ENCODE data around the gene LRP1-AS. TPM values are rescaled to one million over a fixed set of nuclear protein-coding genes. Genes with fewer than 3 reads are reported as not detected.

The LRP1-AS gene
- total RNA-seq, 1 experiment from 2014 or later: not detected

DNA sequence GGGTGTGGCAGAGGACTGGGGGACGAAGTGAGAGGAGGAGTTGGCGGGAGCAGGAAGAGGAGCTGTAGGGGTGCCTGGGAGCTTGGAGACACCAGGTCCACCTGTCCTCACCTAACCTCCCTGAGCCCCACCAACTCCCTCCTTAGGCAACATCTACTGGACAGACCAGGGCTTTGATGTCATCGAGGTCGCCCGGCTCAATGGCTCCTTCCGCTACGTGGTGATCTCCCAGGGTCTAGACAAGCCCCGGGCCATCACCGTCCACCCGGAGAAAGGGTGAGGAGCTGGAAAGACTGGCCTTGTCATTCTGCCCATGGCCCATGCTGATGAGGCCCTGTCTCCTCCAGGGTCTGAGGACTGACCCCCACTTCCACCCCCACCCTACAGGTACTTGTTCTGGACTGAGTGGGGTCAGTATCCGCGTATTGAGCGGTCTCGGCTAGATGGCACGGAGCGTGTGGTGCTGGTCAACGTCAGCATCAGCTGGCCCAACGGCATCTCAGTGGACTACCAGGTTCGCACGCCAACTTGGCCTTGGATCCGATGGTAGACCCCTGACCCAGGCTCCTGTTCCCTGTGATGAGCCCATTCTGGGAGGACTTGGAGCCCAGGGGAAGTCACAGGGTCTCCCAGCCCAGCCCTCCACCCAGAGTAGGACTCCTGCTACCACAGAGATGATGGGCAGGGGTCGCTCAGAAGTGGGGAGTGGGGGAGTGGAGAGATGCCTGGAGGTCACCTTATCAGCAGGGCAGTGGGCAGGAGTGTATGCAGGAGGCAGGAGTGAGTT is 36.7 kb upstream of the LRP1-AS start:
- TF ChIP-seq EZH2 (IDR thresholded peaks at IDR 0.05; ENCODE audit: low read length, unreplicated experiment) (no peak), EZH2phosphoT487 (IDR thresholded peaks at IDR 0.05; ENCODE audit: borderline replicate concordance, low read length) (no peak)
- TF ChIP-seq, protein P1, sequence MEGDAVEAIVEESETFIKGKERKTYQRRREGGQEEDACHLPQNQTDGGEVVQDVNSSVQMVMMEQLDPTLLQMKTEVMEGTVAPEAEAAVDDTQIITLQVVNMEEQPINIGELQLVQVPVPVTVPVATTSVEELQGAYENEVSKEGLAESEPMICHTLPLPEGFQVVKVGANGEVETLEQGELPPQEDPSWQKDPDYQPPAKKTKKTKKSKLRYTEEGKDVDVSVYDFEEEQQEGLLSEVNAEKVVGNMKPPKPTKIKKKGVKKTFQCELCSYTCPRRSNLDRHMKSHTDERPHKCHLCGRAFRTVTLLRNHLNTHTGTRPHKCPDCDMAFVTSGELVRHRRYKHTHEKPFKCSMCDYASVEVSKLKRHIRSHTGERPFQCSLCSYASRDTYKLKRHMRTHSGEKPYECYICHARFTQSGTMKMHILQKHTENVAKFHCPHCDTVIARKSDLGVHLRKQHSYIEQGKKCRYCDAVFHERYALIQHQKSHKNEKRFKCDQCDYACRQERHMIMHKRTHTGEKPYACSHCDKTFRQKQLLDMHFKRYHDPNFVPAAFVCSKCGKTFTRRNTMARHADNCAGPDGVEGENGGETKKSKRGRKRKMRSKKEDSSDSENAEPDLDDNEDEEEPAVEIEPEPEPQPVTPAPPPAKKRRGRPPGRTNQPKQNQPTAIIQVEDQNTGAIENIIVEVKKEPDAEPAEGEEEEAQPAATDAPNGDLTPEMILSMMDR (conservative IDR thresholded peaks at IDR 0.05; ENCODE audit: low read depth, low read length): no peak
- no peak overlapping the region for H3K27ac ChIP-seq (ENCODE audit: low read length)
- H3K9ac ChIP-seq (ENCODE audit: low read length): no peak overlapping the region
- H3K4me3 ChIP-seq (ENCODE audit: low read length): no peak overlapping the region
- H3K4me1 ChIP-seq (ENCODE audit: insufficient read depth, low read length): peaks cover 9% of the 10 kb centered on the region; the same call in 1 of the 2 replicates
- H4K20me1 ChIP-seq (ENCODE audit: low read length): no peaks in the 10 kb centered on the region
- no peaks in the 10 kb centered on the region for H3K9me2 ChIP-seq (replicated peaks; ENCODE audit: low read length)
- H3K4me2 ChIP-seq (ENCODE audit: low read length): no peak overlapping the region
- H2AFZ ChIP-seq (ENCODE audit: low read length): no peak overlapping the region
- H3K9me3 ChIP-seq (ENCODE audit: low read length): no peaks in the 10 kb centered on the region
- BruUV-seq (replicated peaks): no TSS peak
- CTCF ChIA-PET: no interaction called here
- no peaks in the 10 kb centered on the region for H3K27me3 ChIP-seq (ENCODE audit: low read length)
- H3K36me3 ChIP-seq (ENCODE audit: low read depth, low read length): peaks cover 6% of the 10 kb centered on the region; the same call in 1 of the 2 replicates
- POLR2A ChIA-PET (ENCODE audit: unreplicated experiment): no interaction called here
- ATAC-seq (no peak), DNase-seq (no peak)
- no peaks in the 10 kb centered on the region for H3F3A ChIP-seq (ENCODE audit: low read length, unreplicated experiment)
- H3K79me2 ChIP-seq (ENCODE audit: low read length): no peaks in the 10 kb centered on the region
- intact Hi-C loops (cut with micrococcal nuclease): loop anchor here (1.0 to 5.0 kb wide), 2 partner anchors 60 to 117 kb away; no protein-coding TSS in a partner anchor

DNA sequence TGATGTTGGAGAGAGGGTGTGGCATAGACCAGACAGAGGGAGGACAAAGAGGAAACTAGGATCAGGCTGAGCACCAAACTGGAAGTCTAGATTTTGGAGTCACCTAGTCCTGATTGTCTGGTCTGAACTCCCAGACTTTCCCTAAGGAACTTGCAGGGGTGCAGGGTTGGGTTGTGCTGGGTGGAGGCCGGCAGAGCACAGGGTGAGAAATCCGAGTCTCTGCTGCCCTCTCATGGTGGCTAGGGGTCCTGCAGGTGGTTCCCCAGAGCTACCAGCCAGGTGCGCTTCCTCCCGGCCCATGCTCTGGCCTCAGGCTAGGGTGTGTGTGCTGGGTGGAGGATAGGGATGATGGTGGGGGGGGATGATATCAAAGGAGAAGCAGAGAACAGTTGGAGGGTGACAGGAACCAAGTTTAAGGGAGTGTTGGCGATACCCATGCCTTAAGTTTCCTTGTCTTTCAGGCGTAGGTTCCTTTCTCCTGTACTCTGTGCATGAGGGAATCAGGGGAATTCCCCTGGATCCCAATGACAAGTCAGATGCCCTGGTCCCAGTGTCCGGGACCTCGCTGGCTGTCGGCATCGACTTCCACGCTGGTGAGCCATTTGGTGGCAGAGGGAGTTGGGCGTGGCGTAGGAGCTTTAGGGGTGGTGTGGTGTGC is 35.6 kb upstream of the LRP1-AS start:
- Histone ChIP-seq H3K9ac (ENCODE audit: low read length) (no peak overlapping the region), H3K4me1 (ENCODE audit: insufficient read depth, low read length) (peaks cover 9% of the 10 kb centered on the region; the same call in 1 of the 2 replicates), H3F3A (ENCODE audit: low read length, unreplicated experiment) (no peaks in the 10 kb centered on the region), H3K4me3 (ENCODE audit: low read length) (no peak overlapping the region), H3K9me3 (ENCODE audit: low read length) (no peaks in the 10 kb centered on the region), H3K27me3 (ENCODE audit: low read length) (no peaks in the 10 kb centered on the region), H3K27ac (ENCODE audit: low read length) (no peak overlapping the region), H4K20me1 (ENCODE audit: low read length) (no peaks in the 10 kb centered on the region), H2AFZ (ENCODE audit: low read length) (0 out of 2 replicates have a peak overlapping the region, but pooled peaks have one; percentile 52), H3K79me2 (ENCODE audit: low read length) (no peaks in the 10 kb centered on the region), H3K4me2 (ENCODE audit: low read length) (no peak overlapping the region), H3K9me2 (replicated peaks; ENCODE audit: low read length) (no peaks in the 10 kb centered on the region), H3K36me3 (ENCODE audit: low read depth, low read length) (peaks cover 6% of the 10 kb centered on the region; the same call in 1 of the 2 replicates)
- no TSS peak for BruUV-seq (replicated peaks)
- POLR2A ChIA-PET (ENCODE audit: unreplicated experiment): no interaction called here
- ATAC-seq (peak; percentile 99), DNase-seq (peak; percentile 92)
- CTCF ChIA-PET: interaction anchor here (0.5 to 1.8 kb wide), 10 partner anchors 55 to 449 kb away, joined by 3 to 18 read pairs (median 4); partner anchors contain the start of genes LRP1 and STAT6
- no peak for TF ChIP-seq EZH2 (IDR thresholded peaks at IDR 0.05; ENCODE audit: low read length, unreplicated experiment)
- TF ChIP-seq, protein P1 (conservative IDR thresholded peaks at IDR 0.05; ENCODE audit: low read depth, low read length): peak; percentile 93
- intact Hi-C loops (cut with micrococcal nuclease): loop anchor here (1.0 to 5.0 kb wide), 2 partner anchors 59 to 116 kb away; no protein-coding TSS in a partner anchor
